NCI-H2196 treated with DMSO at 0.1 percent for 48 hours (cell line): Measurements from ENCODE around the gene KCNJ10.

ENCODE experiments used
- DNase-seq: peaks from one replicate; lab custom pipeline; 2025; ENCODE audit not compliant: unreplicated experiment; lab: John Stamatoyannopoulos, UW

KCNJ10 gene

DNA sequence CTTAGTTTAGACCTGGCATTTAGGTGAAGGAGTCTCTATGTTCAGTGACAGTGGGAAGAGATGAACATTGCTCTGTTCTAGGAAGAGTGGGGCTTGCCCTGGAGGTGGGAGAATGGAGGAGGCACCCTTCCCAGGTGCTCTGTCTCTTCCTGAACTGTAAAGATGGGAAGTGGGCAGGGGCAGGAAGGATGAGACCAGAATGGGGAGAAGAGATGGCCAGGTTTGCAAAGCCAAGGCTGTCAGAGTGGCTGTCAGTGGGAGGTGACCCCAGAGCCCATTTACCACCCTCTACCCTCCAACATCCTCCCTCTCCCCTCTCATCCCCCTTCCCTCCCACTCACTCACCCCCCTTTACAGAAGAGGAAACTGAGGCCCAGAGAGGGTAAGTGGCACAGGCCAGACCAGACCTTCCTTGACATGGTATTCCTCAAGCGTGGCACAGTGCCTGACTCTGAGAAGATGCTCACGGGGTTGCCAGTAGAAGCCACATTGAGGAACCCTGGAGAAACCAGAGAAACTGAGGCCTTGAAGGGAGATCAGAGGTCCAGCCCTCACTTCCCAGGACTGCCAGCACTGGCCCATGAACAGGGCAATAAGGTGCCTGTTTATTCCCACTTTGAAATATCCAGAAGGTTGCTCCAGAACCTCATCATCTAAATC, 29.9 kb upstream of the KCNJ10 start:
- DNase-seq = no peak

GRCh38 chr1:160098852-160099561, 29.0 kb upstream of the KCNJ10 start:
- peak; percentile 83 for DNase-seq

- DNase-seq = peak; percentile 83
Measured at GRCh38 chr1:160097911-160098851, 28.2 kb upstream of the KCNJ10 start, which contains the start of gene IGSF8. Gene IGSF8, minus strand, starts transcription at chr1:160098619. Its CDS starts 147 bp downstream, at chr1:160098472.

- no peak for DNase-seq
Measured at GRCh38 chr1:160097151-160097910, 27.4 kb upstream of the KCNJ10 start.

DNA sequence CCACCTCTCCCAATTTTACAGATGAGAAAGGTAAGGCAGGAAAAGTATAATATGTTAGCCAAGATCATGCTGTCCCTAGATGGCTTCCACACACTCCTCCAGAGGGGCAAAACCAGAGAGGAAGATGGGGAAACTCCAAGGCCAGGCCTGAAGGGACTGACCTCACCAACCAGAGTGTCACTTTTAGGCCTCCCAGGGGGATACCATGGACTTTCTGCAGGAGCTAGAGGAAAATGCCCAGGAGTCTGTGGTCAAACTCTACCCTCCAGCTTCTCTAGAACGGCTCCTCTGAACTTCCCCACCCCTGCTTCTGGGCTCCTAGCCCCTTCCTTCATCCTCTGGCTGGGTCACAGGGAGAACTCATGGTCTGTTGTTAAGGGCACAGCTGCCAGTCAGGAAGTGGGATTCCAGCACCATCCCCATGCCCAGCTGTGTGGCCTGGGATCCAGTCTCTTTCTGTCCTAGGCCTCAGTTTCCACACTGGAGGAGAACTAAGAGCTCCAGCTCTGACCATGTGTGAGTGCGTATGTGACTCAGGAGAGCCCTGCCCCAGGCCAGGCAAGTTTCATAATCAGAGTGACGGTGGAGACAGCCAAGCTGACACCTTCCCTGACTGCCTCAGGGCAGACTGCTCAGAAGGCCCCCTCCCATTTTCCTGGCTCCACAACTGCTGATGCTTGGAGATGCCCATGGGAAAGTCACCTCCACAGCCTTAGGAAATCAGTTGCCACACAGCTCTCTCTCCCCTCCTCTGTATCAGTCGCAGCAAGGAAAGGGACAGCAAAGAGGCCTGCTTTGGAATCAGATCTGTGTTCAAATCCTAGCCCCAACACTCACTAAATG, 26.5 kb upstream of the KCNJ10 start:
- no peak for DNase-seq

DNA sequence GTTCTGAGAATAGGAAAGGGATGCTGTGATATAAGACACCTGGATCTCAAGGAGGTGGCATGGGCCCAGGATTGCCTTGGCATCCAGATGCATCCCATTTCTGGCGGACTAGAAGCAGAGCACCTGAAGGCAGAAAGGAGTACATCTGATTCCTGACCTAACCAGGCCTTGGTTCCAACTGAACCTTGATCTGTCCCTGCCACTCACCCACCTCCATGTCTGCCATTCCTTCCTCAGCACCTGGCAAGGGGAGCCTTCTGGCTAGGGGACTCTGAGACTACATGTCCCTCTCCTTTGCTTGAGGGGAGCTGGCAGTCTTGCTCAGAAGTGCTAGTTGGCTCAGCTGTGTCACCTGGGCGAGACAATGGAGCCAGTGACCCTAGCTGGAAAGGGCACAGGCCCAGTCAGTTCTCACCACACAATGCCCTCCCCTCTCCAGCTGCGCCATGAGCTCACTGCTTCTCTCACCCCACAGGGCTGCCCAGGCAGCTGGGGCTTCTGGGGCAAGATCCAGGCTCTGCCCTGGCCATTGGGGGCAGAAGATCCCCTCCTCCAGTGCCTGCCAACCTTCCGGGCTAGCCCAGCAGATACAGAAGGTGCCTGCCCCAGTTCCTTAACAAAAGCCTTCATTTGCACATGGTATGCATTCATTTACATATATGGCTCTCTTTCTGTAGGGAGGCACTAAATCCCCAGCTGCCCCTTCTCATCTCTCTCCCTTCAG, 25.6 kb upstream of the KCNJ10 start:
- DNase-seq = no peak

DNA sequence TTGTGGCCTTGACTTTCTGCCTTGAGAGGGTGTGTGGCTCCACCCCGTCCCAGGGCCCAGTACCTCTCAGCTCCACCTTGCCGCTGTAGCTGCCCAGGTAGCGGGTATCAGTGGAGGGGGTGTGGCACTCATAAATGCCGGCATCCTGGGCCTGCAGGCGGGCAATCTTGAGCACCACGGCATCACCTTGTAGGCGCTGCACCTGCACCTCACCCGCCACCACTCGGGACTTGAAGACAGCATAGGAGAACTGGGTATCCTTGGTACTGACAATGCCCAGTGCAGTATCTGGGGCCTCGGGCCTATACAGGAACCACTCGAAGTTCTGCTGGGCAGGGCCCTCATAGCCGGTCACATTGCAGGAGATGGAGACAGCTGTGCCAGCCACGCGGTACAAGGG, 24.8 kb upstream of the KCNJ10 start:
- DNase-seq = no peak

GRCh38 chr1:160094291-160094625, 24.3 kb upstream of the KCNJ10 start:
- no peak for DNase-seq

DNA sequence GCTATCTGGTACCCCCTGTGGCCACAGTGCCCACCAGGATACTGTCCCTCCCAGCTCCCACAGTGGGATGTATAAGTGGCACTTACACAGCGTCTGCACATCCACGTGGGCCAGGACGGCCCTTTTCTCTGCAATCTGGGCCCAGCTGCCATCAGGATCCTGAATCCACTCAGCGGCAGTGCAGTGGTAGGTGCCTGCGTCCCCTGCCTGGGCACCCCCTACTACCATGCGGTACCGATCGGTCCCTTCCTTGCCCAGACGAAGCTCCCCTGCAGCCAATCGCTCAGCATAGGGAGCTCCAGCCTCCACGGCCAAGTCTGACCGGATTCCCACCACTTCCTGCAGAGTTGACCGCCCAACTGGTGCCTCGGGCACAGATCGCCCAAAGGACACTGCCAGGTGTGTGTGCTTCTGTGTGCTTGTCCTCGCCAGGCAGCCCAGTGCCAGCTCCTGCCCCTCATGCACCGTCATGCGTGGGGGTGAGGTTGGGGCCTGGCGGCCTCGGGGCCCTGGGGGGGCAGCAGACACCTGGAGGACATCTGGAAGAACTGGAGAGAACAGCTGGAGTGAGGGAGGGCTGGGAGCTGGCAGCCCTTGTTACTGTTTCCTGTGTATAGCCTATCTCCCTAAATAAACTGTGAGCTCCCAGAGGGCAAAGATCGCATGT, 23.8 kb upstream of the KCNJ10 start:
- DNase-seq = no peak

- DNase-seq = no peak
Measured at GRCh38 chr1:160093069-160093395, 23.1 kb upstream of the KCNJ10 start.

DNA sequence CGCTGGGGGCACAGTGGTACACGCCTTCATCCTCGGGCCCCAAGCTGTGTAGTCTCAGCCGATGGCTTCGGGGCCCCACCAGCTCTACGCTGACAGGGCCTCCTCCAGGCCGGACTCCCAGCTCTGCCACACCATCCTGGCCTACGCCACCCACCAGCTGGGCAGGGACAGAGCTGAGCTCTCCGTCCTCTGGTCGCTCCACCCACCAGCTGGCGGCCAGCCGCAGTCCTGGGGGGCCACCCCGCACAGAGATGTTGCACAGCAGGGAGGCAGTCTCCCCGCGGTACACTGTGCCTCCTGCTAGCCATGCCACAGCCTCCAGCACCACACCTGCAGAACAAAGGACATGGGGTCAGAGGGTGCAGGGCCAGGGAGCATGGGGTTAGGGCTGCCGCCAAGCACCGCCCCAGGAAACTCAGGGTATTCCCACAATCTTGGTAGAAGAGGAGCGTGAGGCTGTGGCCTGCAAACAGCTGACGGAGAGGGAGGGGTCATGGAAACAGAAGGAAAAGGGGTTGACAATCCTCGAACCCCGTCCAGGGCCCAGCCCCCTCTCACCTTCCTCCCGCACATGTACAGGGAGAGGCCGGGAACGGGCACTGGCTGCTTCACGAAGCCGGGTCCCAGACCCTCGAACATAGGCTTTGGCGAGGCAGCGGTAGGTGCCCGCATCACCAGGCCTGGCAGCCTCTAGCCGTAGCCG, 22.6 kb upstream of the KCNJ10 start:
- DNase-seq = no peak

GRCh38 chr1:160091666-160092223, 21.8 kb upstream of the KCNJ10 start:
- no peak for DNase-seq

GRCh38 chr1:160090760-160091159, 20.8 kb upstream of the KCNJ10 start:
- DNase-seq = no peak

- DNase-seq = no peak
Measured at GRCh38 chr1:160089883-160090282, 19.9 kb upstream of the KCNJ10 start.

- DNase-seq = no peak
Measured at GRCh38 chr1:160087118-160087662, 17.2 kb upstream of the KCNJ10 start.

- no peak for DNase-seq
Measured at GRCh38 chr1:160086456-160086892, 16.5 kb upstream of the KCNJ10 start.

GRCh38 chr1:160085686-160086455, 15.9 kb upstream of the KCNJ10 start:
- peak; percentile 26 for DNase-seq
